CD4-positive, alpha-beta T cell treated with Interleukin-2 at 100 ng/mL for 4 hours (primary cell): ENCODE data around the gene EEF1G.

ENCODE experiments used
- DNase-seq: peaks from one replicate; pipeline ENCODE4 v3.0.0-alpha.2; 2020; ENCODE audit warnings: low spot score

The EEF1G gene

GRCh38 chr11:62539238-62539925 is 34.3 kb downstream of the EEF1G start:
- peak; percentile 60 for DNase-seq

- no peak for DNase-seq
Measured at GRCh38 chr11:62538470-62539237, 35.0 kb downstream of the EEF1G start.

GRCh38 chr11:62536301-62536957 is 37.3 kb downstream of the EEF1G start:
- no peak for DNase-seq

GRCh38 chr11:62535802-62536201 is 37.9 kb downstream of the EEF1G start:
- DNase-seq, result no peak

- DNase-seq, result no peak
Measured at GRCh38 chr11:62534779-62535545, 38.7 kb downstream of the EEF1G start.

- DNase-seq, result no peak
Measured at GRCh38 chr11:62532096-62532495, 41.6 kb downstream of the EEF1G start.

- no peak for DNase-seq
Measured at GRCh38 chr11:62516736-62517371, 56.8 kb downstream of the EEF1G start.

- DNase-seq, result no peak
Measured at GRCh38 chr11:62514151-62514550, 59.5 kb downstream of the EEF1G start.

GRCh38 chr11:62513626-62514025 is 60.1 kb downstream of the EEF1G start:
- no peak for DNase-seq

- no peak for DNase-seq
Measured at GRCh38 chr11:62512961-62513360, 60.7 kb downstream of the EEF1G start.
